MM.1S (cell line): ENCODE measurements around the gene RAI1.

ENCODE experiments used
- DNase-seq: peaks from one replicate; pipeline ENCODE4 v3.0.0-alpha.2; 2015
- H2AFZ ChIP-seq: fragments of 300-600 bp; sonication (generic); 2 replicates; pipeline ENCODE4 v1.6.0; 2016; ENCODE audit warnings: antibody characterized with exemption, low read length
- H3F3A ChIP-seq: fragments of 300-600 bp; sonication (generic); 2 replicates; pipeline ENCODE4 v1.6.1; 2016; ENCODE audit warnings: mild to moderate bottlenecking, antibody characterized with exemption, low read length, moderate library complexity, mixed read lengths; ENCODE audit not compliant: insufficient read depth
- H3K27ac ChIP-seq: fragments of 300-600 bp; sonication (generic); 2 replicates; pipeline ENCODE4 v1.5.1; 2016; ENCODE audit warnings: mild to moderate bottlenecking, low read length
- H3K27me3 ChIP-seq: fragments of 300-600 bp; sonication (generic); replicated peaks from 2 replicates; pipeline ENCODE4 v1.6.0; 2016; ENCODE audit warnings: low read length; ENCODE audit not compliant: insufficient read depth
- H3K36me3 ChIP-seq: fragments of 300-600 bp; sonication (generic); replicated peaks from 2 replicates; pipeline ENCODE4 v1.6.1; 2016; ENCODE audit warnings: mild to moderate bottlenecking, low read length, mixed read lengths; ENCODE audit not compliant: insufficient read depth
- H3K4me1 ChIP-seq: fragments of 300-600 bp; sonication (generic); 2 replicates; pipeline ENCODE4 v1.6.1; 2016; ENCODE audit warnings: low read length, mixed read lengths
- H3K4me2 ChIP-seq: fragments of 300-600 bp; sonication (generic); 2 replicates; pipeline ENCODE4 v1.6.0; 2016; ENCODE audit warnings: low read depth, low read length
- H3K4me3 ChIP-seq: fragments of 300-600 bp; sonication (generic); 2 replicates; pipeline ENCODE4 v1.5.1; 2016; ENCODE audit warnings: low read length, mixed read lengths
- H3K79me2 ChIP-seq: fragments of 300-600 bp; sonication (generic); 2 replicates; pipeline ENCODE4 v1.6.1; 2016; ENCODE audit warnings: mixed run types, low read length, mixed read lengths
- H3K9ac ChIP-seq: fragments of 300-600 bp; sonication (generic); 2 replicates; pipeline ENCODE4 v1.6.1; 2016; ENCODE audit warnings: low read length, mixed read lengths
- H3K9me2 ChIP-seq: fragments of 300-600 bp; sonication (generic); replicated peaks from 2 replicates; pipeline ENCODE4 v1.6.1; 2016; ENCODE audit warnings: mild to moderate bottlenecking, low read length, mixed read lengths; ENCODE audit not compliant: insufficient read depth
- H3K9me3 ChIP-seq: fragments of 300-600 bp; sonication (generic); replicated peaks from 2 replicates; pipeline ENCODE4 v1.6.1; 2016; ENCODE audit warnings: mild to moderate bottlenecking, low read length, mixed read lengths; ENCODE audit not compliant: insufficient read depth
- H4K20me1 ChIP-seq: fragments of 300-600 bp; sonication (generic); 2 replicates; pipeline ENCODE4 v1.6.1; 2016; ENCODE audit warnings: mild to moderate bottlenecking, low read length, moderate library complexity, mixed read lengths; ENCODE audit not compliant: insufficient read depth
- EZH2 ChIP-seq: fragments of 300-600 bp; sonication (generic); optimal IDR thresholded peaks from 2 replicates; pipeline ENCODE3; 2017; ENCODE audit warnings: low read depth, mild to moderate bottlenecking, antibody characterized with exemption, low read length, mixed read lengths
- EZH2phosphoT487 ChIP-seq: fragments of 300-600 bp; sonication (generic); IDR thresholded peaks from 2 replicates; pipeline ENCODE4 v1.6.1; 2018; ENCODE audit warnings: antibody characterized with exemption, low read length
- TF ChIP-seq, protein P1 (sequence below): fragments of 300-600 bp; sonication (generic); IDR thresholded peaks from 2 replicates; pipeline ENCODE4 v1.5.1; 2016; ENCODE audit warnings: antibody characterized with exemption, low read length, mixed read lengths

The RAI1 gene

DNA sequence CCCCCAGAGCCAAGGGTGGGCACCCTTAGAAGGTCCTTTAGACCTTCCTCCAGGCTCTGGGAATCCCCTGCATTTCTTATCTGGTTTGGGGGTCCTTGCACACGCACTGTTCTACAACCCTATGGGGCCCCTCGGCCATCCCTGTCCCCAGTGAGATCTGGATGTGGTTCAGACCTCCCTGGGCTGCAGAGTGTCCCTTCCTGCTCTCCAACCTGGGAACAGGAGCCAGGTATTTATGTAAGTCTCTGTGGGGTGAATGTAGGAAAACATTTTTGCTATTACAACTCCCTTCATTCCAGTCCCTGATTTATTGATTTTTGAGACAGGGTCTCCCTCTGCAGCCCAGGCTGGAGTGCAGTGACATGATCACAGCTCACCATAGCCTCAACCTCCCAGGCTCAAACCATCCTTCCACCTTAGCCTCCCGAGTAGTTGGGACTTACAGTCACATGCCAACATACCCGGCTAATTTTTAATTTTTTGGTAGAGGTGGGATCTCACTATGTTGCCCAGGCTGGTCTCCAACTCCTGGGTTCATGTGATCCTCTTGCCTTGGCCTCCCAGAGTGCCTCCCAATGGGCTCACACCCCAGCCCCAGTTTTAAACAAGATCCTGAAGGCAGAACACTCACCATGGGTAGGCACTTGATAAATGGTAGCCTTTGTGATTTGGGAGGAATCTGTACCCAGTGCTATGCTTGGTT, 61.6 kb downstream of the RAI1 start:
- no peaks in the 10 kb centered on the region for H3K27me3 ChIP-seq
- H3K79me2 ChIP-seq = peaks cover 30% of the 10 kb centered on the region
- no peak overlapping the region for H3K9ac ChIP-seq
- H3K27ac ChIP-seq = no peak overlapping the region
- H3F3A ChIP-seq = no peaks in the 10 kb centered on the region
- no peaks in the 10 kb centered on the region for H3K4me1 ChIP-seq
- no peak overlapping the region for H3K4me2 ChIP-seq
- H4K20me1 ChIP-seq = no peaks in the 10 kb centered on the region
- H3K9me2 ChIP-seq = no peaks in the 10 kb centered on the region
- no peak overlapping the region for H3K4me3 ChIP-seq
- H3K9me3 ChIP-seq = no peaks in the 10 kb centered on the region
- no peak for TF ChIP-seq EZH2
- TF ChIP-seq, protein P1, sequence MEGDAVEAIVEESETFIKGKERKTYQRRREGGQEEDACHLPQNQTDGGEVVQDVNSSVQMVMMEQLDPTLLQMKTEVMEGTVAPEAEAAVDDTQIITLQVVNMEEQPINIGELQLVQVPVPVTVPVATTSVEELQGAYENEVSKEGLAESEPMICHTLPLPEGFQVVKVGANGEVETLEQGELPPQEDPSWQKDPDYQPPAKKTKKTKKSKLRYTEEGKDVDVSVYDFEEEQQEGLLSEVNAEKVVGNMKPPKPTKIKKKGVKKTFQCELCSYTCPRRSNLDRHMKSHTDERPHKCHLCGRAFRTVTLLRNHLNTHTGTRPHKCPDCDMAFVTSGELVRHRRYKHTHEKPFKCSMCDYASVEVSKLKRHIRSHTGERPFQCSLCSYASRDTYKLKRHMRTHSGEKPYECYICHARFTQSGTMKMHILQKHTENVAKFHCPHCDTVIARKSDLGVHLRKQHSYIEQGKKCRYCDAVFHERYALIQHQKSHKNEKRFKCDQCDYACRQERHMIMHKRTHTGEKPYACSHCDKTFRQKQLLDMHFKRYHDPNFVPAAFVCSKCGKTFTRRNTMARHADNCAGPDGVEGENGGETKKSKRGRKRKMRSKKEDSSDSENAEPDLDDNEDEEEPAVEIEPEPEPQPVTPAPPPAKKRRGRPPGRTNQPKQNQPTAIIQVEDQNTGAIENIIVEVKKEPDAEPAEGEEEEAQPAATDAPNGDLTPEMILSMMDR = no peak
- no peak for TF ChIP-seq EZH2phosphoT487
- DNase-seq = no peak
- no peak overlapping the region for H2AFZ ChIP-seq
- no peaks in the 10 kb centered on the region for H3K36me3 ChIP-seq

DNA sequence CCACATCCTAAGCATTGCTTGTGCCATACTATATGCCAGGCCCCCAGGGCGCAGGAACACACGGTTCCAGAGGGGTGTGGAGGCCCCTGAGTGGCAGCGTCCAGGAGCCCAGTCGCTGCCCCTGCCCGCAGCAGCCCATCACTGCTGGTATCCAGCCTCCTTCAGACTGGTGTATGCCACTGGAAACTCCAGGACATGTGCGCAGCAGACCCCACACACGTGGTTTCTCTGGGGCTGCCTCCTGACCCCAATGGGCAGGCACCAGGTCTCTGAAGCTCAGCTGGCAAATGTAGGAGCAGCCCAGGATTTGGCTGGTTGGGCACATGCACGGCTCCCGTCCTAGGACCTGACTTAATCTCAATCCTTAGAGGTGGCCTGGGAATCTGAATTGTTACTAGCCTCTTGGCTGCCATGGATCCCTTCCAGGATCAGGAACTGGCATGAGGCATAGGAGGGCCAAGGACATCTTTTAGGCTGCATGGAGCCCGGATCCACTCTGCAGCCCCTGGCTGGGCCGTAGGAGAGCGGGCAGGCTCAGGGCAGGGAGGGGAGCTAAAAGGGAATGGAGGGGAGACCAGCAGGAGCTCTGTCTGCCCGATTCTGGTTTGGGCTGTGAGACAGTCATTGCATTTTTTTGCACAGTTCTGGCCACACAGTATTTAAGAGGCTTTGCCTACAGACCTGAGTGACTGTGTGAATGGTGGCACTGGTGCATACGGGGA, 62.3 kb downstream of the RAI1 start:
- H3K27me3 ChIP-seq = no peaks in the 10 kb centered on the region
- no peak overlapping the region for H3K4me2 ChIP-seq
- H3K9me3 ChIP-seq = no peaks in the 10 kb centered on the region
- H2AFZ ChIP-seq = no peak overlapping the region
- H3K79me2 ChIP-seq = peaks cover 27% of the 10 kb centered on the region; the same call in 1 of the 2 replicates
- no peaks in the 10 kb centered on the region for H3K4me1 ChIP-seq
- H3K4me3 ChIP-seq = no peak overlapping the region
- no peaks in the 10 kb centered on the region for H3F3A ChIP-seq
- no peak for DNase-seq
- no peak overlapping the region for H3K9ac ChIP-seq
- no peaks in the 10 kb centered on the region for H4K20me1 ChIP-seq
- H3K27ac ChIP-seq = no peak overlapping the region
- TF ChIP-seq, protein P1 = no peak
- TF ChIP-seq EZH2phosphoT487 (no peak), EZH2 (no peak)
- H3K9me2 ChIP-seq = no peaks in the 10 kb centered on the region
- H3K36me3 ChIP-seq = no peaks in the 10 kb centered on the region

DNA sequence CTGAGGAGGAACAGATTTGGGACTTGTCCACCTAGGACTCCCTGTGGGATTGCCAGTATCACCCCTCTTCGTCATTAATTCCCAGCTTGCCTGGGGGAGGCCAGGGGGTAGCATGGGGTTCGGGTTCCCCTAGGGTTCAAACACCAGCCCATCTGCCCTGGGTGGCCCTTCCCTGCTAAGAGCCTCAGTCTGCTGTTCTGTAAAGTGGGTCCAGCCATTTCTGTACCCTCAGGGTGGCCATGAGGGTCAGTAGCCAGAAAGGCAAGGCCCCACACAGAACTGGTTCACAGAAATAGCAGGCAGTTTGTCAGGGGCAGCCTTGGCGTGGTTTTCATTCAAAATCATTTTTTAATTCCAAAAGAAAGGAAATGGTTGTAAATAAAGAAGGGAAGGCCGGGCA, 62.9 kb downstream of the RAI1 start:
- Histone ChIP-seq H3K4me2 (no peak overlapping the region), H2AFZ (no peak overlapping the region), H3K4me1 (no peaks in the 10 kb centered on the region), H4K20me1 (no peaks in the 10 kb centered on the region), H3F3A (no peaks in the 10 kb centered on the region), H3K9me2 (no peaks in the 10 kb centered on the region), H3K36me3 (no peaks in the 10 kb centered on the region), H3K4me3 (no peak overlapping the region), H3K27me3 (no peaks in the 10 kb centered on the region), H3K27ac (no peak overlapping the region), H3K79me2 (peaks cover 22% of the 10 kb centered on the region; the same call in 1 of the 2 replicates), H3K9ac (no peak overlapping the region), H3K9me3 (no peaks in the 10 kb centered on the region)
- DNase-seq = no peak
- no peak for TF ChIP-seq EZH2phosphoT487
- TF ChIP-seq, protein P1 = no peak
- no peak for TF ChIP-seq EZH2
